GM21717 (cell line): ENCODE measurements around the gene SPEG.

ENCODE experiments used
- ATAC-seq: cut with Tn5 transposase; IDR thresholded peaks from one replicate; pipeline ENCODE4 v1.9.1; 2021; ENCODE audit warnings: mild to moderate bottlenecking, moderate library complexity; ENCODE audit not compliant: unreplicated experiment

SPEG gene

GRCh38 chr2:219422952-219423534, 11.6 kb upstream of the SPEG start:
- no peak for ATAC-seq

DNA sequence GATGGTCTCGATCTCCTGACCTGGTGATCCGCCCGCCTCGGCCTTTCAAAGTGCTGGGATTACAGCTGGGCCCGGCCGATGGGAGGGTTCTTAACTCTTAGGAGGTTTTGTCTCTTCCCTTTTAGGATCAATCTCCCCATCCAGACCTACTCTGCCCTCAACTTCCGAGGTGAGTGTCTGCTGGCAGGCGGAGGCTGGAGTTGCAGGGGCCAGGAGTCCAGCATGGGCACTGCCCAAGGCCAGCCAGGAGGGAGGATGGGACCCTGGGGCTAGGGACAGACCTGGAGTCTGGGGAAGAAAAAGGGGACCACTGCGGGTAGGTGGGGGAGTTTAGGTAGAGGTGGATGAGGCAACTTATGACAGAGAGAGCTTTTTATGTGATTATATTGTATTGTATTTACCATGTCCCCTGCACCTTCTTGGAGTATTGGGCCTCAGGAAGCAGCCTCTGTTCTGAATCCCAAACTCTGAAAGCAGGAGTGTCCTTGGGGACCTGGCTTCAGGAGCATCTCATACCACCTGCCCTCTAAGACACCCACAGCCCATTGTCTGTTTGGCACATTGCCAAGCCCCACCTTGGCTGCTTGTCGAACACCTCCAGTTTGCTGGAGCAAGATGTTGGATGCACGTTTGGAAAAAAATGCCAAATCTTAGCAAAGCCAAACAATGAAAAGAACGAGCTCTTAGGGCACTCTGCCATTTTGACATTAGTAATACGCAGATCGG, 10.8 kb upstream of the SPEG start:
- ATAC-seq: no peak

GRCh38 chr2:219425238-219426067, 9.2 kb upstream of the SPEG start:
- no peak for ATAC-seq

DNA sequence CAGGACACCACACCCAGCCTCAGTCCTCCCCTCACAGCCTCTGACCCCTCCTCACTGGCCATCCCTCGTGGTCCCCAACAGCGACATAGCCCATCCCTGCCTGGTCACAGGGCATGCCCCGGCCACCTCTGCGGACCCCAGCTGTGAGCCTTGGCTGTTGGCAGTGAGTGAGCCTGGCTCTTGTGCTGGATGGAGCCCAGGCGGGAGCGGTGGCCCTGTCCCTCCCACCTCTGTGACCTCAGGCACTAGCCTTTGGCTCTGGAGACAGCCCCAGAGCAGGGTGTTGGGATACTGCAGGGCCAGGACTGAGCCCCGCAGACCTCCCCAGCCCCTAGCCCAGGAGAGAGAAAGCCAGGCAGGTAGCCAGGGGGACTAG, 8.6 kb upstream of the SPEG start:
- no peak for ATAC-seq

DNA sequence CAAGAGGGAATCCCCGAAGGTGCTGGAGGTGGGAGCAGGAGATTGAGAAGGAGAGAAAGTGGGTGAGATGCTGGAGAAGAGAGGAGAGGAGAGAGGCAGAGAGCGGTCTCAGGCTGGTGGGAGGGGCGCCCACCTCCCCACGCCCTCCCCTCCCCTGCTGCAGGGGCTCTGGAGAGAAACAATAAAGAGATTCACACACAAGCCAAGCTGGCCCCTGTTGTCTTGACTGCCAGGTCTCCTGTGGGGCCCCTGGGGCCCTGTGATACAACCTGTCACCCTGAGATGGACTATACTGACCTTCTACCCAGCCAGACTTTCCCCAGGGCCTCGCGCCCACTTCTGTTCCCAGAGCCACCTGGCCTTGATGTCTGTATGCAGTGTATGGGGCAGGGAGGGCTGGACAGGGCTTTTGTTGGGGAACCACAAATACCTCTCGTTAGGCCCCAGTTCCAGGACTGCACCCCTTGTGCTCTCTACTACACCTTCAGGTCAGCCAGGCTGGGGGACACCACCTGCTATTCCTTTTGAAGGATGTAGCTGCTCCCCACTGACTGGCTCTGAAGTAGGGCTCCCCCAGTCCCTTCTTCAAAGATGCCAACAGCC, 8.0 kb upstream of the SPEG start:
- ATAC-seq: no peak

GRCh38 chr2:219428469-219428868, 6.2 kb upstream of the SPEG start:
- ATAC-seq: no peak

DNA sequence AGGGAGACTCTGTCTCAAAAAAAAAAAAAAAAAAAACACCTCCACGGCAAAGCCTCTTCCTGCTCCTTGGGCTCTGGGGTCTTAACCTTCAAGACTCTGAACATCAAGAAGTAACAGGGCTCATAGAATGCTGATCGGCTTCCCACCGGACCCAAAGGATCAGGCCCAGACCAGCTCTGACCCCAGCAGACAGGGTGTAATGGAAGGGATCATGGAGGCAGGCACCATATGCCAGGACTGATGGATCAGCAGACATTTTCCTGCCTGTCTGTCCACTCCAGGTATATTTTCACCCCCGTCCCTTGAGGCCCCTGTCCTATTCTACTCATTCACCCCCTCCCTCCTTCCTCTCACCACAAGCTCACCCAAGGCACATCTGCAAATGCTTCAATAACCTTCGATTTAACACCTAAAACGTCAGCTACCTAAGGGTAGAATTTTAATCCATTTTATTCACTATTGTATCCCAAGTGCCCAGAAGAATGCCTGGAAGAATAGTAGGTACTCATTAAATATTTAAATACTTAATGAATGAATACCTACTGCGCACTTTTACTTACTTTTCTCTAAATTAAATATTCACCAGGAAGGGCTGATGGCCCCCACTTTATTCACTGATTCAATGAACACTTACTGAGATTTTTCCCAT, 4.6 kb upstream of the SPEG start:
- ATAC-seq: no peak

DNA sequence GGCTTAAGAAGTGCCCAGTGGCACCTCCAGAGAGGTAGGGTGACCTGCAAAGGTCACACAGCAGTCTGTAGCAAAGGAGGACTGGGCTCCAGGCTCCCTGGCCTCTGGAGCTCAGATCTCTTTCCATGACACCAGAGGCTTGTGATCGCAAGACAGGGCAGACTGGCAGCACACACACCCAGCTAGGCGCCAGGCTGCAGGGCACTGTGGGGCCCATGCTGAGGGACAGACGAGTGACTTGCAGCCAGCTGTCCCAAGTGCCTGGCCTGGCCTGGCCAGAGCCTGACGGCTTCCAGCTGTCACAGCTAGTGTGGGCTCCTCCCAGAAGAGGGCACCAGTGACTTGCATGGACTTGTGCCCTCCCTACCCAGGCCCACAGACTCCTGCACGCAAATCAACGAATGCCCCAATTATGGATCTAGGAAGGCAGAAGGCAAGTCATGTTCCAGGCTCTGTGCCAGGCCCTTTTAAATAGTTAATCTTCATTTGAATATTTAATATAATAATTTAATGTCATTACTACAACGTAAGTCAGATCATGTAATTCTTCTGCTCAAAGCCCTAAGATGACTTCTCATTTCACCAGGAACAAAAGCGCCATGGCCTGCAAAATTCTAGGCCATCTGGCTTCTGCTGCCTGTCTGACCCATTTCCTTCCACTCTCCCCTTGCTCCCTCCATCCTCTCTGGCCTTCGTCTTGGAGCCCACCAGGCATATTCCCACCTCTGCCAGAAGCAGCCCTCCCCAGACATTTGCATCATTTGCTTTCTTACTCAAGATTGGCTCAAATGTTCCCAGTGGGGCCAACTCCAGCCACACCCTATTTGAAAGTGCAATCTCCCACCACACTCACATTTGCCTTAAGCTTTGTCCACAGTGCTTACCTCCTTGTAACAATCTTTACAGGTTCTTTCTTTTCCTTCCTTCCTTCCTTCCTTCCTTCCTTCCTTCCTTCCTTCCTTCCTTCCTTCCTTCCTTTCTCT, 3.7 kb upstream of the SPEG start:
- ATAC-seq: no peak

DNA sequence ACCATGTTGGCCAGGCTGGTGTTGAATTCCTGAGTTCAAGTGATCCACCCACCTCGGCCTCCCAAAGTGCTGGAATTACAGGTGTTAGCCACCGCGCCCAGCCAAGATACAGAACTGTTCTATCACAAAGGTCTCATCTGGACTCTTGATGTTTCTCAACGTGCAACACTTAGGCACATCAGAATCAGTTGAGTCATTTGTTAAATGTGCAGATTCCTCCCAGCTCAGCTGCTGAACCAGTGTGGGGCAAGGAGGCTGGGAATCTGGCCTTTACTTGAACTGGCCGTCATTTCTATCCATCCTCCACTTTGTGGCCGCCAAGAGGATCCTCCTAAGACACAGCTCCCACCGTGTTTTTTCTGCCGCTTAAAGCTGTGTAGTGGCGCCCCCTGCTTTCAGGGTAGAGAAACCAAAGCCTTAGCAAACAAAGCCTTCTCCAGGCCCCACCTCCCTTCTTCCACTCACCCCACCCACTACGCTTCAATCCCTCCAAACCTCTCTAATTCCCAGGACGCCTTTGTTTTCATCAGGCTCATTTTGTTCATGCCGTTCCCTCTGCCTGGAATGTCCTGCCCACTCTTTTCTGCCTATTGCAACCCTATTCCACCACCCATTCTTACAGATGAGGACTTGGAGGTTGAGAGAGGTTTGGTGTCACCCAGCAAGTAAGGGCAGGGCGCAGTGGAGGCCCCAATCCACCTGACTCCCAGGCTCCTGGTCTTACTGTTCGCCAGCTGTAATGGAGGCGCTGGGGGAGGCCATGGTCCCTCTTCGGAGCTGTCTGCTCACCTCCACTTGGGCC, 776 bp upstream of the SPEG start:
- ATAC-seq: no peak

- ATAC-seq: no peak
Observed at GRCh38 chr2:219434468-219434717, 250 bp upstream of the SPEG start.

DNA sequence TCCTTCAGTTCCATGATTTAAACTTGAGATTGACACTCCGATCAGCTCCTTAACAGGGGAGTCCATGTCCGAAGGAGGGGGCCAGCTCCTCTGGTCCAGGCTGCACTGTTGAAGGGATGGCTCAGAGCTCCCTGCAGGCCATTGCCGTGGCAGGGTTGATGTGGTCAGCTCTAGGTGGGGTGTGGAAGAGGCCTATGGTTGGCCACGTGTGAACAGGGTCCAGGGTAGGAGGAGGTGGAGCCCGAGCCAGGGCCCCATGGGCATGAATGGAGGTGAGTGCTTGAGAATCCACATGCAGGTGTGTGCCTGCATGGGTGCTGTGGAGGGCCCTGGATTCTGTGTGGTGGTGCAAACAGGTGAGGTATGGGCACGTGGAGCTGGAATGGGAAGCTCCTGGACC, 1.1 kb downstream of the SPEG start:
- no peak for ATAC-seq

DNA sequence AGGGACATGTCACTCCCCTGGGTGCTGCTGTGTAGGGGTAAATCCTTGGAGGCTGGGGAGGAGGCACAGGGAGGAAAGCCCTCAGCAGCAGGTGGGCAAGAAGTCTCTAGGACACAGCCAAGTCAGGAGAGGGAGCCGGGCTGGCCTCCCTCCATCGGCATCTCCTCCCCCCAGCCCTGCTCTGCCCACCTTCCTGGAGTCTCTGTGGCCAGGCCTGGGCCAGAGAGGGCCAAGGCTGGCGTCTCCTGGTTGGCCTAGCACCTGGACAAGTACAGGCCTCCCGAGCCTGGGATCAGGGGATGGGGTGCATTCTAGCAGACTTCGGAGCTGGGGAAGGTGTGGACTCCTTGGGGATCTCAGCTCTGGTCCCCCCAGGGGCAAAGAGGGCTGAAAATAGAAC, 1.8 kb downstream of the SPEG start:
- no peak for ATAC-seq

DNA sequence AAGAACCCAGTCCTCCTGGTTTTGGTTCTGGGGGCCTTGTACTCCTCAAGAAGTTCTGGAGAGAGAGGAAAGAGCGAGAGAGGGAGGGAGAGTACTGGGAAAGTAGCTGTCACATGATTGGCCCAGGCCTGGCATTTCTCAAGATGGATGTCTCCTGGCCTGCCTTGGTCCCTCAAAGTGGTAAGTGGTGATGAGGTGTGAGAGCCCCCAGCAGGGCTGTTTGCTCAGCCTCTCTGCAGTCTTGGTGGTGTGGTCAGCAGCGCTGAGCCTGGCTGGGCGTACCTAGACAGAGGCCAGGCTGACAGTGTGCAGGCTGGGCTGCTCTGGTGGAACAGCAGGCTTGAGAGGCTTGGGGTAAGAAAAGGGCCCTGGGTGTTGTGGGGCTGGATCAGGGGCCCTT, 2.5 kb downstream of the SPEG start:
- ATAC-seq: no peak

DNA sequence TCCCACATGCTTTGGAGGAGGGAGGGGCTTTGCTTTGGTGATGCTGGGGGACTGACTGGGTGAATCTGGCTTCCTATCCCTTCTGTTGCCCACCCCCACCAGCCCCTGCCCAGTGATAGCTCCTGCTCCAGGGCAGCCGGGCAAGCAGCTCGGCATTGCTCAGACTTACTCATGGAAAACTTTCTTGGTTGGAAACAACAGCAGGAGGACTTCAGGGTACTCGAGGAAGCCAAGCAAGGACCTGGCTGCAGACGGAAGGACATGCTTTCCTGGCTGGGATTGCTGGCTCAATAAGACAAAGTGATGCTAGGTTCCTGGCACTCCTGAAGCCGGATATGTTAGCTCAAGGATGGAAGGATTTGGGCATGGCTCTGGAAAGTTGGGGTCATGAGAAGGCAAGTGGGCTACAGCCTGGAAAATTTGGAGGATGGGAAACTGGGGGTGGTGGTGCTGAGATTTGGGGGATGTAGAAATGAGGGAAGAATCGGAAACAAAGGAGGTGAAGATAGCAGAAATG, 3.1 kb downstream of the SPEG start:
- no peak for ATAC-seq

- ATAC-seq: no peak
Observed at GRCh38 chr2:219438453-219438852, 3.8 kb downstream of the SPEG start.

- ATAC-seq: no peak
Observed at GRCh38 chr2:219439506-219439905, 4.9 kb downstream of the SPEG start.

DNA sequence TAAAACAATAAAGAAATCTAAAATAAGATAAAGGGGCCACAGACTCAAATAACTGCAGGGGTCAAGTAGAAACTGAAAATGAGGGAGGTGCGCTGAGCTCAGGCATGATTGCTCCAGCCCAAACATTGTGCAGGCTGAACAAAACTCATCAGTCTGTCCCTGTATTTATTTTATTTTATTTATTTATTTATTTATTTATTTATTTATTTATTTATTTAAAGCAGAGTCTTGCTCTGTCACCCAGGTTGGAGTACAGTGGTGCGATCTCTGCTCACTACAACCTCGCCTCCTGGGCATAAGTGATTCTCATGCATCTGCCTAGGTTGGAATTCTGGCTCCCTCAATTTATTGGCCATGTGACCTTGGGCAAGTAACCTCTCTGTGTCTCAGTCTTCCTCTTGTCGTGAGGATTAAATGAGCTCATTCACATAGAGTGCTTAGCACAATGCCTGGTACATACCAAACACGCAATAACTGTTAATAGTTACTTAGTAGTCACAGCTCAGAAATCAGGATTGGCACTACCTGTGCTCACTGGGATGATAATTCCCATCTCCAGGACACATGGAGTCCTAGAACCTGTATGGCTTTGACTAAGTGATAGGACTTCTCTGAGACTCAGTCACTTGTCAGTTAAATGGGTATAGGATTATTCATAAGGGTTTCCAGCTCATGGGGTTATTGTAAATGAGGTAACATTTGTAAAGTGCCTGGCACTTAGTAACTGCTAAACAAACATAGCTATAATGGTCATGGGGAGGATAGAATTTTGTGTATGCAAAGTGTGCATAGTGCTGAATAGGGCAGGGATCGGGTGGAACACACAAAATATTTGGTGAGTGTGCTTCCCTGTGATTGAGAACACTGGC, 6.0 kb downstream of the SPEG start:
- ATAC-seq: no peak
